ENCODE data around the gene SORBS2. TPM values are rescaled to one million over a fixed set of nuclear protein-coding genes. Genes with fewer than 3 reads are reported as not detected.

The SORBS2 gene
- polyA plus RNA-seq, 1 donor from 2014 or later = 46.0 TPM

DNA sequence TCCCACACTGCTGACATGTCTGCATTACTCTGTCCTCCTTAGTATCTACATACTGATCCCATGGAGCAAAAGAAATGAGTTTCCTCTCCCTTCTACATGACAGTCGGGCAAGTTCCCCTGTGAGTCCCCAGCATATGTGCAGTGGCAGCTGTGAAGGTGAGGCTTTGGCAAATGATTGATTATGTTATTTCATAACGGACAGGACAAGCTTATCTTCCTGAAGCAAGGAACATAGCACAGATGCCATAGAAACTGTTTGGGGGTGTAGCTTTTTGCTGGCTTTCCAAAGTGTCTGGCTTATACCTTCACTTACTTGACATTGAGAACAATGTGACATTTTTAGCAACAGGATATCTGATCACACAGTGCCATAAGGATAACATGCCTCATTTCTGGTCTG is 139.8 kb downstream of the SORBS2 start:
- Histone ChIP-seq H3K9ac (ENCODE audit: low read length) (no peak overlapping the region), H3F3A (ENCODE audit: insufficient read depth, low read length, poor library complexity, severe bottlenecking) (no peaks in the 10 kb centered on the region), H3K27ac (ENCODE audit: low read length) (no peak overlapping the region), H4K20me1 (ENCODE audit: insufficient read depth) (no peaks in the 10 kb centered on the region), H2AFZ (ENCODE audit: low read depth, low read length) (no peak overlapping the region), H3K79me2 (replicated peaks; ENCODE audit: insufficient read depth, low read length) (no peaks in the 10 kb centered on the region), H3K9me3 (ENCODE audit: low read length) (no peaks in the 10 kb centered on the region), H3K27me3 (ENCODE audit: insufficient read depth, low read depth, low read length) (no peaks in the 10 kb centered on the region), H3K4me3 (ENCODE audit: low read length) (no peak overlapping the region), H3K9me2 (ENCODE audit: insufficient read depth, low read length) (no peaks in the 10 kb centered on the region), H3K4me2 (ENCODE audit: low read length) (no peak overlapping the region), H3K36me3 (ENCODE audit: insufficient read depth, low read length) (peaks cover 5% of the 10 kb centered on the region)
- TF ChIP-seq TAF1 (IDR thresholded peaks at IDR 0.05; ENCODE audit: low read depth) (no peak), MXI1 (conservative IDR thresholded peaks at IDR 0.05; ENCODE audit: poor library complexity, severe bottlenecking) (no peak), SMC3 (conservative IDR thresholded peaks at IDR 0.05; ENCODE audit: poor library complexity) (no peak), RAD21 (conservative IDR thresholded peaks at IDR 0.05) (no peak), EZH2 (IDR thresholded peaks at IDR 0.05; ENCODE audit: borderline replicate concordance, insufficient read depth, low read length, poor library complexity, severe bottlenecking) (no peak), POLR2AphosphoS5 (IDR thresholded peaks at IDR 0.05) (no peak), EP300 (conservative IDR thresholded peaks at IDR 0.05; ENCODE audit: poor library complexity, severe bottlenecking) (no peak)
- TF ChIP-seq, protein P1, sequence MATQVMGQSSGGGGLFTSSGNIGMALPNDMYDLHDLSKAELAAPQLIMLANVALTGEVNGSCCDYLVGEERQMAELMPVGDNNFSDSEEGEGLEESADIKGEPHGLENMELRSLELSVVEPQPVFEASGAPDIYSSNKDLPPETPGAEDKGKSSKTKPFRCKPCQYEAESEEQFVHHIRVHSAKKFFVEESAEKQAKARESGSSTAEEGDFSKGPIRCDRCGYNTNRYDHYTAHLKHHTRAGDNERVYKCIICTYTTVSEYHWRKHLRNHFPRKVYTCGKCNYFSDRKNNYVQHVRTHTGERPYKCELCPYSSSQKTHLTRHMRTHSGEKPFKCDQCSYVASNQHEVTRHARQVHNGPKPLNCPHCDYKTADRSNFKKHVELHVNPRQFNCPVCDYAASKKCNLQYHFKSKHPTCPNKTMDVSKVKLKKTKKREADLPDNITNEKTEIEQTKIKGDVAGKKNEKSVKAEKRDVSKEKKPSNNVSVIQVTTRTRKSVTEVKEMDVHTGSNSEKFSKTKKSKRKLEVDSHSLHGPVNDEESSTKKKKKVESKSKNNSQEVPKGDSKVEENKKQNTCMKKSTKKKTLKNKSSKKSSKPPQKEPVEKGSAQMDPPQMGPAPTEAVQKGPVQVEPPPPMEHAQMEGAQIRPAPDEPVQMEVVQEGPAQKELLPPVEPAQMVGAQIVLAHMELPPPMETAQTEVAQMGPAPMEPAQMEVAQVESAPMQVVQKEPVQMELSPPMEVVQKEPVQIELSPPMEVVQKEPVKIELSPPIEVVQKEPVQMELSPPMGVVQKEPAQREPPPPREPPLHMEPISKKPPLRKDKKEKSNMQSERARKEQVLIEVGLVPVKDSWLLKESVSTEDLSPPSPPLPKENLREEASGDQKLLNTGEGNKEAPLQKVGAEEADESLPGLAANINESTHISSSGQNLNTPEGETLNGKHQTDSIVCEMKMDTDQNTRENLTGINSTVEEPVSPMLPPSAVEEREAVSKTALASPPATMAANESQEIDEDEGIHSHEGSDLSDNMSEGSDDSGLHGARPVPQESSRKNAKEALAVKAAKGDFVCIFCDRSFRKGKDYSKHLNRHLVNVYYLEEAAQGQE (IDR thresholded peaks at IDR 0.05; ENCODE audit: borderline replicate concordance) = no peak
- TF ChIP-seq, protein P2, sequence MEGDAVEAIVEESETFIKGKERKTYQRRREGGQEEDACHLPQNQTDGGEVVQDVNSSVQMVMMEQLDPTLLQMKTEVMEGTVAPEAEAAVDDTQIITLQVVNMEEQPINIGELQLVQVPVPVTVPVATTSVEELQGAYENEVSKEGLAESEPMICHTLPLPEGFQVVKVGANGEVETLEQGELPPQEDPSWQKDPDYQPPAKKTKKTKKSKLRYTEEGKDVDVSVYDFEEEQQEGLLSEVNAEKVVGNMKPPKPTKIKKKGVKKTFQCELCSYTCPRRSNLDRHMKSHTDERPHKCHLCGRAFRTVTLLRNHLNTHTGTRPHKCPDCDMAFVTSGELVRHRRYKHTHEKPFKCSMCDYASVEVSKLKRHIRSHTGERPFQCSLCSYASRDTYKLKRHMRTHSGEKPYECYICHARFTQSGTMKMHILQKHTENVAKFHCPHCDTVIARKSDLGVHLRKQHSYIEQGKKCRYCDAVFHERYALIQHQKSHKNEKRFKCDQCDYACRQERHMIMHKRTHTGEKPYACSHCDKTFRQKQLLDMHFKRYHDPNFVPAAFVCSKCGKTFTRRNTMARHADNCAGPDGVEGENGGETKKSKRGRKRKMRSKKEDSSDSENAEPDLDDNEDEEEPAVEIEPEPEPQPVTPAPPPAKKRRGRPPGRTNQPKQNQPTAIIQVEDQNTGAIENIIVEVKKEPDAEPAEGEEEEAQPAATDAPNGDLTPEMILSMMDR (IDR thresholded peaks at IDR 0.05; ENCODE audit: poor library complexity, severe bottlenecking) = no peak

DNA sequence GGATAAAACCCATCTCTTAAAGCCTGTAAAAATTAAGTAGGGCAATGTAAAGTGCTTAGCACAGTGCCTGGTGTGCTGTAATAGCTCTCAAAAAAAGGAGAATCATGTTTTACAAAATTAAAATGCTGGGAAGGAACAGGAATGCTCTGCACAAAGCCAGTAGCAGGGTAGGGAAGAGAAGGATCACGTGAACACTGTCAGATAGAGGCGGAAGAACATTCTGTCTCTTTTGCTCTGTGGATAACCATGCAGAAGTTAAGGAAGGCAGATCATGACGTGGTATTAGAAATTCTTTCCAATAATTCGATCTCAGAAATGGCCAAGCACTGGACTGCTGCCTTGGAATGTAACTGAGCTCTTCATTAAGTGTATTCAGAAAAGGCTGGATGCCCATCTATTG is 140.5 kb downstream of the SORBS2 start:
- Histone ChIP-seq H3K79me2 (replicated peaks; ENCODE audit: insufficient read depth, low read length) (no peaks in the 10 kb centered on the region), H3K9me2 (ENCODE audit: insufficient read depth, low read length) (no peaks in the 10 kb centered on the region), H2AFZ (ENCODE audit: low read depth, low read length) (no peak overlapping the region), H3F3A (ENCODE audit: insufficient read depth, low read length, poor library complexity, severe bottlenecking) (no peaks in the 10 kb centered on the region), H3K27ac (ENCODE audit: low read length) (no peak overlapping the region), H3K9ac (ENCODE audit: low read length) (no peak overlapping the region), H4K20me1 (ENCODE audit: insufficient read depth) (no peaks in the 10 kb centered on the region), H3K27me3 (ENCODE audit: insufficient read depth, low read depth, low read length) (no peaks in the 10 kb centered on the region), H3K36me3 (ENCODE audit: insufficient read depth, low read length) (peaks cover 5% of the 10 kb centered on the region), H3K4me3 (ENCODE audit: low read length) (no peak overlapping the region), H3K4me2 (ENCODE audit: low read length) (no peak overlapping the region), H3K9me3 (ENCODE audit: low read length) (no peaks in the 10 kb centered on the region)
- TF ChIP-seq MXI1 (conservative IDR thresholded peaks at IDR 0.05; ENCODE audit: poor library complexity, severe bottlenecking) (no peak), SMC3 (conservative IDR thresholded peaks at IDR 0.05; ENCODE audit: poor library complexity) (no peak), EP300 (conservative IDR thresholded peaks at IDR 0.05; ENCODE audit: poor library complexity, severe bottlenecking) (no peak), EZH2 (IDR thresholded peaks at IDR 0.05; ENCODE audit: borderline replicate concordance, insufficient read depth, low read length, poor library complexity, severe bottlenecking) (no peak), POLR2AphosphoS5 (IDR thresholded peaks at IDR 0.05) (no peak)
- TF ChIP-seq, protein P1 (IDR thresholded peaks at IDR 0.05; ENCODE audit: borderline replicate concordance) = no peak
